Heart left ventricle (tissue), 16 donors: ENCODE results near the gene TMEM238. TPM values are rescaled to one million over a fixed set of nuclear protein-coding genes. Genes with fewer than 3 reads are reported as not detected.

ENCODE experiments used
- ATAC-seq, 4 donors: fragments of 200-7000 bp; cut with Tn5 transposase; one replicate each; pipeline ENCODE4 v1.9.1; 2020 to 2022; ENCODE audit warnings: moderate library complexity in 4 of 4, mild to moderate bottlenecking in 3 of 4, moderate number of reproducible peaks in 1 of 4
- DNase-seq, 5 donors: peaks; one replicate each; pipeline ENCODE4 v3.0.0-alpha.2; 2020
- H3K27ac ChIP-seq, 12 donors: fragments of 200-600 bp; sonication (generic) in 4 of 12; one replicate each; pipeline versions ENCODE4 v1.5.0 to v1.8.0; 2016 to 2022; ENCODE audit warnings: mild to moderate bottlenecking in 2 of 12
- H3K27me3 ChIP-seq, 9 donors: fragments of 200-600 bp; sonication (generic) in 2 of 9; one replicate each; pipeline versions ENCODE4 v1.5.1 to v1.8.0; 2016 to 2022; ENCODE audit warnings: mild to moderate bottlenecking in 3 of 9
- H3K36me3 ChIP-seq, 9 donors: fragments of 200-600 bp; sonication (generic) in 2 of 9; one replicate each; pipeline versions ENCODE4 v1.5.0 to v1.8.0; 2018 to 2022; ENCODE audit warnings: mild to moderate bottlenecking in 2 of 9
- H3K4me1 ChIP-seq, 12 donors: fragments of 200-600 bp; sonication (generic) in 4 of 12; one replicate each; pipeline versions ENCODE4 v1.5.0 to v1.8.0; 2016 to 2022; ENCODE audit warnings: mild to moderate bottlenecking in 3 of 12
- H3K4me3 ChIP-seq, 12 donors: fragments of 200-600 bp; sonication (generic) in 4 of 12; one replicate each; pipeline versions ENCODE4 v1.5.0 to v1.8.0; 2017 to 2022; ENCODE audit warnings: mild to moderate bottlenecking in 9 of 12, moderate library complexity in 4 of 12
- H3K9me3 ChIP-seq, 12 donors: fragments of 200-600 bp; sonication (generic) in 4 of 12; one replicate each; pipeline versions ENCODE4 v1.5.0 to v1.8.0; 2016 to 2022; ENCODE audit warnings: mild to moderate bottlenecking in 1 of 12
- CTCF ChIP-seq, 12 donors: fragments of 200-600 bp; sonication (generic) in 4 of 12; IDR thresholded peaks; one replicate each; pipeline versions ENCODE4 v1.5.0 to v1.8.0; 2018 to 2022; ENCODE audit warnings: antibody characterized with exemption in 12 of 12, mild to moderate bottlenecking in 5 of 12
- POLR2A ChIP-seq, 2 donors: fragments of 450-650 bp; IDR thresholded peaks; one replicate each; pipeline ENCODE4 v1.6.1; 2017; ENCODE audit warnings: antibody characterized with exemption in 2 of 2, mild to moderate bottlenecking in 2 of 2, moderate library complexity in 2 of 2
- WGBS, 4 donors: extraction: QIAGEN DNeasy Blood & Tissue Kit in 2 of 4; methylation state at CpG; one replicate each; pipeline versions ENCODE4 v1.1.5 to v1.1.7; 2013 to 2018; 5-methylcytosine and 5-hydroxymethylcytosine counted together
- intact Hi-C, 10 donors: fragments of 100-400 bp; cut with DNase I; formaldehyde crosslinking; loops; one replicate each; pipeline versions ENCODE4 v1.11.1 to v1.14.2; 2022
- polyA plus RNA-seq, 2 donors: library from polyadenylated mRNA; stranded (reverse); fragments of 200-250 nt; gene quantifications; one replicate each; pipeline ENCODE4 v1.2.3, GENCODE V29; 2013
- total RNA-seq, 9 donors: library from RNA; depleted of rRNA in 2 of 9; stranded (reverse); fragments of >200 nt in 2 of 9; fragmentation: NEBNext Ultra II Directional in 3 of 9; extraction: Animal tissue kit (Norgen Biotek cat#: 25700) in 3 of 9; gene quantifications; one replicate each; pipeline versions ENCODE4 v1.1.0 to v1.2.4, GENCODE V29; 2016 to 2023
- donor health status: ischemic (EF 13 %, LVEDD 7.1; RV severe dilation, severe dysfunction).
- donor health status: healthy with polysubstance abuse.
- donor health status: DM: no; HTN: yes; CAD: no.
- donor health status: DM: no; HTN: no; CAD: no.
- donor health status: ischemic (EF 25% LVEDD 6.9; RV normal size, moderate dysfunction).
- donor health status: ischemic (EF 25% LVEDD 5.7; RV mildly dilated, moderate dysfunction).
- donor health status: healthy.
- donor health status: DM: yes; HTN: yes; CAD: no.
- donor health status: ischemic (EF 35%, LVEDD 5.7; RV mildly dilated, moderate dysfunction).
- donor health status: nonischemic (EF 11% LVEDD 7.7; RV severe dilation, severe dysfunction).
- donor health status: DM: yes; HTN: yes; CAD: no.
- donor health status: PGD.
- donor health status: ischemic (EF 29% LVEDD 5.4; RV normal size, mild dysfunction).
- donor health status: nonischemic (EF 23%, LVEDD 6.1; RV moderate dilation, normal function).

Gene TMEM238
- total and polyA plus RNA-seq, 11 donors, result 0.35 to 2.2 (median 0.56) TPM; not detected in 4

DNA sequence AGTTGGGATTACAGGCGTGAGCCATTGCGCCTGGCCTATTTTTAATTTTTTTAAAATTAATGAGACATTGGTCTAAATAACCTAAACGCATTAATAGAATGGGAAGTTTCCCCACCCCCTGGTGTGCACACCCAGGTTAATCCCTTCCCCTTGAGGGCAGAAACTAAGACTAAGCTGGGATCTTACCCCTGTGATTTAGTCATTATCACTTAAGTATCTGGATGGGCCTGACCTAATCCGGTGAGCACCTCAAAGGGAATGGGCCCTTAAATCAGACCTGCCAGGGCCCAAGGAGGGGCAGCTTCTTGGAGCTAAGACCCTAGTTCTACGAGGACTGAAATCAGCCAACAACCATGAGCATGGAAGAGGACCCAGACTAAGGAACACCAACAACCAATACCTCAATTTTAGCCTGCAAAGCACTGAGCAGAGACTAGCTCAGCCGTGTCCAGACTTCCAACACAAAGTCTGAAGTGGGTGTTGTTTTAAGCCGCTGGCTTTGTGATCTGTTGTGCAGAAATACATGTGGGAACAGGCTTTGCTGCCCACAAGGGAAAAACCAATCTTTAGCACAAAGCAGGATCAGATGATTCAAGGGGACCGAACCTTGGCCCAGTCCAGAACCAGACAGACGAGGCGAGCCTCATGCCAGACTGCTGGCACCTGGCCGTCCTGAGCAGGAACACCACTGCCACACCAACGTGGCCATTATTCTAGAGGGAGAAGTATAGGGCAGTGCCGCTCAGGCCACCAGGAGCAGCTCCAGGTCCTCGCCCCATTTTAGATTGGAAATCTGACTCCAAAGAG is 16.4 kb upstream of the TMEM238 start:
- ATAC-seq (no peak), DNase-seq (no peak)
- H3K27ac ChIP-seq, result no peak overlapping the region
- no peak for TF ChIP-seq CTCF (IDR thresholded peaks at IDR 0.05)
- no peak for TF ChIP-seq POLR2A (IDR thresholded peaks at IDR 0.05)
- WGBS, 4 donors, result 87 to 89% (median 88%) methylated on average over 13 to 14 of the region's 14 CpGs
- peaks cover 0 to 14% (median 0%) of the 10 kb centered on the region in 12 donors for H3K4me1 ChIP-seq
- H3K36me3 ChIP-seq, result peaks cover 0 to 50% (median 44%) of the 10 kb centered on the region in 9 donors
- no peaks in the 10 kb centered on the region for H3K9me3 ChIP-seq
- no peak overlapping the region for H3K4me3 ChIP-seq
- no peaks in the 10 kb centered on the region for H3K27me3 ChIP-seq
- intact Hi-C loops, result no loop called here

DNA sequence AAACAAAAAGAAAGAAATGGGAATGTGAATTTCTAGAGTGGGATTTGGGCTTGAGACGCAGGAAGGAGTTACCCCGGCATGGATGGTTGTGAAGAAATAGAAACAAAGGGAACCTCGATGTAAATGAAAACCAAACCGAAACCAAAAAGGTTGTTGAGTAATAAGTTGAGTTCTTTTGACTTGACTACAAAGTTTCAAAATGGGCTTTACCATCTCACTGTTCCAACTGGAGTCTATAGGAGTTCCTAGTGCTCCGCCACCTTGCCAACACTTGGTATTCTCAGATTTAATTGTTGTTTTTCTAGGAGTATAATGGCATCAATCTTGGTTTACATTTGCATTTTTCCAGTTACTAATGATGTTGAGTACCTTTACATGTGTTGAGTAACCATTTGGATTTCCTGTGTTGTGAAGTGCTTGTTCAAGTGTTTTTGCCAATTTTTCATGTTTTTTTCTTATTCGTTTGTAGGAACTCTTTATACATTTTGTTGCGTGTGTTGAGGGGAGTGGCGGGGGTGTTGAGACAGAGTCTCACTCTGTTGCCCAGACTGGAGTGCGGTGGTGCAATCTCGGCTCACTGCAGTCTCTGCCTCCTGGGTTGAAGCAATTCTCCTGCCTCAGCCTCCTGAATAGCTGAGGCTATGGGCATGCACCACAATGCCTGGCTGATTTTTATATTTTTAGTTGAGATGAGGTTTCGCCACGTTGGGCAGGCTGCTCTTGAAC is 14.3 kb upstream of the TMEM238 start:
- Histone ChIP-seq H3K27ac (peak overlapping the region in 1 of 12 donors; percentile 32), H3K4me1 (peaks cover 0 to 12% (median 0%) of the 10 kb centered on the region in 12 donors), H3K36me3 (peaks cover 0 to 34% (median 28%) of the 10 kb centered on the region in 9 donors), H3K9me3 (no peaks in the 10 kb centered on the region), H3K27me3 (no peaks in the 10 kb centered on the region), H3K4me3 (peak overlapping the region in 1 of 12 donors; percentile 27)
- TF ChIP-seq POLR2A (IDR thresholded peaks at IDR 0.05) (no peak), CTCF (IDR thresholded peaks at IDR 0.05) (no peak)
- no peak for ATAC-seq
- WGBS, 4 donors, result 86 to 92% (median 90%) methylated on average over 12 of the region's 12 CpGs
- DNase-seq, result no peak
- intact Hi-C loops, result no loop called here

DNA sequence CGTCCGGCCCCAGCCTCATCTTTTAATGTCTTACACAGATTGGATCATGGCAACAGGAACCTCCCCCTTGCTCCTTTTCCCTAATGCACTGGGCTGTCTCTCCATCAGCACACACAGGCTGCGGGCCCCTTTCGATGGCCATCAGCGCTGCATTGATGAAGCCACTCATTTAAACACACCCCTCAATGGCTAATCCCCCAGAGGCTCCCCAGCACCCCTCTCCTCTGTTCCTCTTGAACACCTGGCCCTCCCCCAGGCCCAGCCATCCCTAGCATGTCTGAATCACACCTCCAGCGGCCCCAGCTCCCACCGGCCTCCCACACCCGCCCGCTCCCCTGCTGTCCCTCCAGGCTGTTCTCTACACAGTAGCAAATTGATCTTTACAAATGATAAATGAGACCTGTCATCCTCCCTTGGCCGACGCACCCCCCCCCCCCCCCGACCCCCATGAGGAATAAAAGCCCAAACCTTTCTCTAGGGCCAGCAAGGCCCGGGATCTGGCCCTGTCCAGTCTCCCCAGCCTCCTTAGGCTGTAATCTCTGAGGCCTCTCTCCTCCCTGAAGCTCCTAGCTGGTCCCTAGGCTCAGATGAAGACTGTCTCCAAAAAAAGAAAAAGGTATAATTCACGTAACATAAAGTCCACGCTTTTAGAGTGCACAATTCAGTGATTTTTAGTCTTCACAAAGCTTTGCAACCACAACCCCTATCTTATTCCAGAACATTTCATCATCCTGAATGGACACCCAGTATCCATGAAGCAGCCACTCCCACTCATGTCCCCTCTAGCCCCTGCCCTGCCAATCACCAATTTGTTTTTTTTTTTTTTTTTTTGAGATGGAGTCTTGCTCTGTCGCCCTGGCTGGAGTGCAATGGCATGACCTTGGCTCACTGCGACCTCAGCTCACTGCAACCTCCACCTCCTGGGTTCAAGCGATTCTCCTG is 9.0 kb upstream of the TMEM238 start:
- peaks cover 0 to 28% (median 12%) of the 10 kb centered on the region in 12 donors for H3K4me1 ChIP-seq
- H3K9me3 ChIP-seq, result no peaks in the 10 kb centered on the region
- H3K4me3 ChIP-seq, result no peak overlapping the region
- H3K27ac ChIP-seq, result no peak overlapping the region
- ATAC-seq, result no peak
- H3K36me3 ChIP-seq, result peaks cover 0 to 50% (median 37%) of the 10 kb centered on the region in 9 donors
- no peak for TF ChIP-seq POLR2A (IDR thresholded peaks at IDR 0.05)
- no peak for TF ChIP-seq CTCF (IDR thresholded peaks at IDR 0.05)
- WGBS, 4 donors, result 76 to 78% (median 77%) methylated on average over 18 of the region's 18 CpGs
- intact Hi-C loops, result no loop called here
- H3K27me3 ChIP-seq, result no peaks in the 10 kb centered on the region
- DNase-seq, result no peak
